ENCODE measurements around the gene ACSS3.

DNA sequence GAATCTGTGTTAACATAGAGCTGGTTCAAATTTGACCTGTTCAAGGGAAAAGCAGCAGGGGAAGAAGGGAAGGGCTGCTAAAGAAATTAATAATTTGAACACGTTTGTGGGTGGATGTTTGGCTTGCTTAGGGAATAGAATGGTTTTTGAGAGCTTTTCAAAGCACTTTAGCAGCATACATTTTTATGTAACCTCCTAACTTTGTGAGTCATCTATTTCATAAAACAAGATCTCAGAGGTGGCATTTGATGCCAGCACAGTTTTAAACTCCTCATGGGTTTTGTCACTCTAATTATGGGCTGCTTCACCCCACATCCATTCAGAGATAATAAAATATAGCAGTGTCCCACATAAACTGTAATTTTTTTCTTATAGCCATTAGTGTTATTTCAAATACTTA lies 143.8 kb downstream of the ACSS3 start:
- no peak for TF ChIP-seq CTCF (IDR thresholded peaks at IDR 0.05)
- TF ChIP-seq EZH2 (IDR thresholded peaks at IDR 0.05; ENCODE audit: borderline replicate concordance, insufficient read depth, low read depth, low read length, poor library complexity, severe bottlenecking): no peak
